ENCODE data around the gene MCM9. TPM values are rescaled to one million over a fixed set of nuclear protein-coding genes. Genes with fewer than 3 reads are reported as not detected.

MCM9 gene
- total RNA-seq, 2 donors from 2014 or later: 17.8 to 21.2 TPM

DNA sequence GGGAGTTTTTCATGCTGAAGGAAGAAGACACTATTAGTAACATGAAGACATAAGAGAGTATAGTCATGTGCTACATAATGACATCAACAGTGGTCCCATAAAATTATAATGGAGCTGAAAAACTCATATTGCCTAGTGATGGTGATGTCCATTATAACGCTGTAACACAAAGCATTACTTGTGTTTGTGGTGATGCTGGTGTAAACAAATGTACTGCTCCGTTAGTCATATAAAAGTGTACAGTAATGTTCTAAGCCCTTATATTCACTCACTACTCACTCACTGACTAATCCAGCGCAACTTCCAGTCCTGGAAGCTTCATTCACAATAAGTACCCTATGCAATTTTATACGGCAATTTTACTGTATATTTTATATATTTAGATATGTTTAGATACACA lies 67.8 kb downstream of the MCM9 start:
- Histone ChIP-seq H3K27me3 (ENCODE audit: control insufficient read depth, insufficient read depth, low read length, poor library complexity, severe bottlenecking) (no peaks in the 10 kb centered on the region), H3K4me3 (ENCODE audit: low read length) (no peak overlapping the region), H3K4me1 (ENCODE audit: control insufficient read depth, insufficient read depth, low read length) (no peaks in the 10 kb centered on the region), H3K27ac (ENCODE audit: low read depth, low read length) (no peak overlapping the region), H3K9ac (ENCODE audit: extremely low read depth, low read length, poor library complexity, severe bottlenecking) (no peak overlapping the region), H3K9me3 (ENCODE audit: control insufficient read depth, low read length) (peaks cover 25% of the 10 kb centered on the region), H3K36me3 (ENCODE audit: control insufficient read depth, insufficient read depth, low read length) (no peaks in the 10 kb centered on the region)
- 100% methylated on average over 2 of the region's 4 CpGs; no CpG with 5 or more reads in 1 of the 2 experiments for WGBS, 2 experiments (ENCODE audit: insufficient coverage in 1 of 2, insufficient read length in 1 of 2)
- TF ChIP-seq, protein P1, sequence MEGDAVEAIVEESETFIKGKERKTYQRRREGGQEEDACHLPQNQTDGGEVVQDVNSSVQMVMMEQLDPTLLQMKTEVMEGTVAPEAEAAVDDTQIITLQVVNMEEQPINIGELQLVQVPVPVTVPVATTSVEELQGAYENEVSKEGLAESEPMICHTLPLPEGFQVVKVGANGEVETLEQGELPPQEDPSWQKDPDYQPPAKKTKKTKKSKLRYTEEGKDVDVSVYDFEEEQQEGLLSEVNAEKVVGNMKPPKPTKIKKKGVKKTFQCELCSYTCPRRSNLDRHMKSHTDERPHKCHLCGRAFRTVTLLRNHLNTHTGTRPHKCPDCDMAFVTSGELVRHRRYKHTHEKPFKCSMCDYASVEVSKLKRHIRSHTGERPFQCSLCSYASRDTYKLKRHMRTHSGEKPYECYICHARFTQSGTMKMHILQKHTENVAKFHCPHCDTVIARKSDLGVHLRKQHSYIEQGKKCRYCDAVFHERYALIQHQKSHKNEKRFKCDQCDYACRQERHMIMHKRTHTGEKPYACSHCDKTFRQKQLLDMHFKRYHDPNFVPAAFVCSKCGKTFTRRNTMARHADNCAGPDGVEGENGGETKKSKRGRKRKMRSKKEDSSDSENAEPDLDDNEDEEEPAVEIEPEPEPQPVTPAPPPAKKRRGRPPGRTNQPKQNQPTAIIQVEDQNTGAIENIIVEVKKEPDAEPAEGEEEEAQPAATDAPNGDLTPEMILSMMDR (conservative IDR thresholded peaks at IDR 0.05): no peak
- no peak overlapping the region for H3K27ac Mint-ChIP-seq
- peaks cover 35% of the 10 kb centered on the region for H3K36me3 Mint-ChIP-seq (ENCODE audit: low read depth)
- peaks cover 40% of the 10 kb centered on the region for H3K9me3 Mint-ChIP-seq
- H3K4me3 Mint-ChIP-seq: no peak overlapping the region
- peaks cover 12% of the 10 kb centered on the region for H3K4me1 Mint-ChIP-seq
- no peaks in the 10 kb centered on the region for H3K27me3 Mint-ChIP-seq (ENCODE audit: insufficient read depth)
- DNase-seq: no peak

DNA sequence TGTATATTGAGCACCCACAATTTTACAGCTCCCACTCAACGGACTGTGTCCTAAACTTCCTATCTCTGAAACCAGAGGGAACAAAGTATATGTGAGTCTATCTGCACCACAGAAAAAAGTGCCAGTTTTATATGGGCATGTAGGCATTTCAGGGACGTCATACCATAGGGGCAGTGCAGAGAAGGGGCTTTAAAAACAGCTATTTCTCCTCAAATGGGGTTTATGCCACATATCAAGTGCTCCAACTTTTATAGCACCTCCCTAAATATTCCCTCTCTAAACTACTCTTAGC lies 69.9 kb downstream of the MCM9 start:
- H3K9ac ChIP-seq (ENCODE audit: extremely low read depth, low read length, poor library complexity, severe bottlenecking): no peak overlapping the region
- peaks cover 28% of the 10 kb centered on the region for H3K9me3 ChIP-seq (ENCODE audit: control insufficient read depth, low read length)
- peaks cover 8% of the 10 kb centered on the region for H3K4me1 Mint-ChIP-seq
- H3K27me3 Mint-ChIP-seq (ENCODE audit: insufficient read depth): no peaks in the 10 kb centered on the region
- peaks cover 27% of the 10 kb centered on the region for H3K9me3 Mint-ChIP-seq
- 92 to 100% methylated on average over 1 to 2 of the region's 2 CpGs for WGBS, 2 experiments (ENCODE audit: insufficient coverage in 1 of 2, insufficient read length in 1 of 2)
- H3K36me3 ChIP-seq (ENCODE audit: control insufficient read depth, insufficient read depth, low read length): no peaks in the 10 kb centered on the region
- TF ChIP-seq, protein P1 (conservative IDR thresholded peaks at IDR 0.05): no peak
- peaks cover 18% of the 10 kb centered on the region for H3K36me3 Mint-ChIP-seq (ENCODE audit: low read depth)
- DNase-seq: no peak
- H3K27me3 ChIP-seq (ENCODE audit: control insufficient read depth, insufficient read depth, low read length, poor library complexity, severe bottlenecking): no peaks in the 10 kb centered on the region
- no peak overlapping the region for H3K4me3 ChIP-seq (ENCODE audit: low read length)
- H3K27ac Mint-ChIP-seq: peak overlapping the region; percentile 20
- no peaks in the 10 kb centered on the region for H3K4me1 ChIP-seq (ENCODE audit: control insufficient read depth, insufficient read depth, low read length)
- no peak overlapping the region for H3K27ac ChIP-seq (ENCODE audit: low read depth, low read length)
- H3K4me3 Mint-ChIP-seq: no peak overlapping the region

DNA sequence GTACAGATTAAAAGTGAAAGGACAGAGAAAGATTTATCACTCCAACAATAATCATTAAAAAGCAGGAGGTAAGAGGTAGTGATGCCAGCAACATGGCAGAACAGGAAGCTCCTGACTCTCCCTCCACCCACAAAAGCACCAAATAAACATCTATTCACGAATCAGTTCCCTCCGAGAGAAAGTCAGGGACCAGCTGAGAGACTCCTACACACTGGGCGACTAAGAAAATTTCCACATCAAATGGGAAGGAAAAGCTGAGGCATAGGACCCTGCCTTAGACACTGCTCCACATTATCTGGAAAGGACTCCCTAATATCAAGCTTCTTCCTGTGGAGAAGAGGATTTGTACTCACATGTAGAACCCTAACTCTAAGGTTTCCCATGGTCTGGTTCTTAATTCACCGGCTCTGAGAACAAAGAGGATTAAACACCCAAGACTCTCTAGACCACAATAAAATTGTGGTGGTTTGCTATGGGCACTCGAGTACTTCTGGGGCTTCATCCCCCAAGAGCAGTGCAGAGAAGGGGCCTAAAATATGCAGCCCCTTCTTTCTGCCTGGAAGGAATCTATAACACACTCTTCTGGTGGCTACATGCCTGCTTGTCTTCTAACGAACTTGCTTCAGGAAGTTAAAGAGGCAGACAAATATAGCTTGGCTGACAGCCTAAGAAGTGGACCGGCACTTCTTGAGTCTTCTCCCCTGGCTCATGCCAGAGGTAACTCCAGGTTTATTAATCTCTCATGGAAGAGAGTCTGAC lies 70.4 kb downstream of the MCM9 start:
- H3K9me3 ChIP-seq (ENCODE audit: control insufficient read depth, low read length): peaks cover 26% of the 10 kb centered on the region
- Mint-ChIP-seq H3K36me3 (ENCODE audit: low read depth) (peaks cover 13% of the 10 kb centered on the region), H3K27ac (peak overlapping the region; percentile 20), H3K4me3 (no peak overlapping the region), H3K4me1 (peaks cover 13% of the 10 kb centered on the region), H3K9me3 (peaks cover 23% of the 10 kb centered on the region), H3K27me3 (ENCODE audit: insufficient read depth) (no peaks in the 10 kb centered on the region)
- H3K9ac ChIP-seq (ENCODE audit: extremely low read depth, low read length, poor library complexity, severe bottlenecking): no peak overlapping the region
- H3K27ac ChIP-seq (ENCODE audit: low read depth, low read length): no peak overlapping the region
- H3K4me3 ChIP-seq (ENCODE audit: low read length): no peak overlapping the region
- no peak for DNase-seq
- TF ChIP-seq, protein P1 (conservative IDR thresholded peaks at IDR 0.05): no peak
- no peaks in the 10 kb centered on the region for H3K4me1 ChIP-seq (ENCODE audit: control insufficient read depth, insufficient read depth, low read length)
- H3K36me3 ChIP-seq (ENCODE audit: control insufficient read depth, insufficient read depth, low read length): no peaks in the 10 kb centered on the region
- H3K27me3 ChIP-seq (ENCODE audit: control insufficient read depth, insufficient read depth, low read length, poor library complexity, severe bottlenecking): no peaks in the 10 kb centered on the region
- WGBS, 2 experiments (ENCODE audit: insufficient coverage in 1 of 2, insufficient read length in 1 of 2): 94 to 96% methylated on average over 7 of the region's 7 CpGs
